H9 (cell line): Measurements from ENCODE around the gene PSMB3. TPM values are rescaled to one million over a fixed set of nuclear protein-coding genes. Genes with fewer than 3 reads are reported as not detected.

Experiments
- DNase-seq: peaks from one replicate; pipeline ENCODE4 v3.0.0-alpha.2; 2017
- H2AFZ ChIP-seq: one replicate; pipeline ENCODE4 v1.6.1; 2013; ENCODE audit warnings: mild to moderate bottlenecking, low read length, control low read depth, moderate library complexity
- H2AK5ac ChIP-seq: 2 replicates; pipeline ENCODE4 v1.6.1; 2013; ENCODE audit warnings: low read length, control low read depth, mixed read lengths; ENCODE audit not compliant: insufficient read length
- H2BK120ac ChIP-seq: one replicate; pipeline ENCODE4 v1.6.1; 2013; ENCODE audit warnings: low read depth, mild to moderate bottlenecking, low read length, control low read depth, inconsistent platforms; ENCODE audit not compliant: poor library complexity, severe bottlenecking
- H2BK12ac ChIP-seq: 2 replicates; pipeline ENCODE4 v1.6.1; 2013; ENCODE audit warnings: low read length, control low read depth, mixed read lengths, low read depth; ENCODE audit not compliant: insufficient read length
- H2BK15ac ChIP-seq: 2 replicates; pipeline ENCODE4 v1.6.1; 2013; ENCODE audit warnings: low read depth, low read length, control low read depth
- H2BK20ac ChIP-seq: one replicate; pipeline ENCODE4 v1.6.1; 2013; ENCODE audit warnings: low read depth, mild to moderate bottlenecking, low read length, control low read depth, inconsistent platforms; ENCODE audit not compliant: poor library complexity, severe bottlenecking
- H2BK5ac ChIP-seq: 2 replicates; pipeline ENCODE4 v1.6.1; 2013; ENCODE audit warnings: low read length, control low read depth, mixed read lengths; ENCODE audit not compliant: insufficient read length
- H3K14ac ChIP-seq: 2 replicates; pipeline ENCODE4 v1.6.1; 2013; ENCODE audit warnings: low read length, control low read depth; ENCODE audit not compliant: insufficient read depth
- H3K18ac ChIP-seq: 2 replicates; pipeline ENCODE4 v1.6.1; 2013; ENCODE audit warnings: low read depth, mild to moderate bottlenecking, mixed read lengths, low read length, control low read depth; ENCODE audit not compliant: insufficient read length
- H3K23ac ChIP-seq: 2 replicates; pipeline ENCODE4 v1.6.1; 2013; ENCODE audit warnings: low read length, control low read depth, mixed read lengths, low read depth; ENCODE audit not compliant: insufficient read length
- H3K23me2 ChIP-seq: 2 replicates; pipeline ENCODE4 v1.6.1; 2013; ENCODE audit warnings: low read depth, mild to moderate bottlenecking, mixed read lengths, low read length, control low read depth; ENCODE audit not compliant: insufficient read length, poor library complexity, severe bottlenecking
- H3K27ac ChIP-seq: 2 replicates; pipeline ENCODE4 v1.5.1; 2013; ENCODE audit warnings: low read length, control low read depth, mixed read lengths, low read depth; ENCODE audit not compliant: insufficient read length
- H3K27me3 ChIP-seq: 2 replicates; pipeline ENCODE4 v1.6.1; 2013; ENCODE audit warnings: low read length, control low read depth, inconsistent platforms; ENCODE audit not compliant: insufficient read depth
- H3K4ac ChIP-seq: 2 replicates; pipeline ENCODE4 v1.6.1; 2013; ENCODE audit warnings: low read depth, mild to moderate bottlenecking, control low read depth, inconsistent platforms, low read length, moderate library complexity
- H3K4me1 ChIP-seq: 2 replicates; pipeline ENCODE4 v1.6.1; 2013; ENCODE audit warnings: low read length, control low read depth, inconsistent platforms; ENCODE audit not compliant: insufficient read depth
- H3K4me2 ChIP-seq: 2 replicates; pipeline ENCODE4 v1.6.1; 2013; ENCODE audit warnings: low read length, control low read depth, mixed read lengths; ENCODE audit not compliant: insufficient read length, insufficient read depth
- H3K56ac ChIP-seq: 2 replicates; pipeline ENCODE4 v1.6.1; 2013; ENCODE audit warnings: low read depth, mild to moderate bottlenecking, mixed read lengths, low read length, control low read depth; ENCODE audit not compliant: insufficient read length
- H3K79me1 ChIP-seq: 2 replicates; pipeline ENCODE4 v1.6.1; 2013; ENCODE audit warnings: low read depth, mild to moderate bottlenecking, moderate library complexity, low read length, control low read depth, inconsistent platforms; ENCODE audit not compliant: insufficient read depth, poor library complexity, severe bottlenecking
- H3K79me2 ChIP-seq: 2 replicates; pipeline ENCODE4 v1.6.1; 2013; ENCODE audit warnings: low read length, control low read depth, inconsistent platforms; ENCODE audit not compliant: insufficient read depth
- H3K9ac ChIP-seq: 2 replicates; pipeline ENCODE4 v1.6.1; 2013; ENCODE audit warnings: low read length, control low read depth, mixed read lengths; ENCODE audit not compliant: insufficient read length; ENCODE audit errors: extremely low read depth
- H3K9me3 ChIP-seq: one replicate; pipeline ENCODE4 v1.6.1; 2013; ENCODE audit warnings: low read depth, low read length, inconsistent platforms; ENCODE audit not compliant: control insufficient read depth
- H3T11ph ChIP-seq: one replicate; pipeline ENCODE4 v1.6.1; 2013; ENCODE audit warnings: mild to moderate bottlenecking, low read length, control low read depth, inconsistent platforms
- H4K20me1 ChIP-seq: one replicate; pipeline ENCODE4 v1.6.1; 2013; ENCODE audit not compliant: control insufficient read depth, insufficient read length, insufficient read depth
- H4K5ac ChIP-seq: 2 replicates; pipeline ENCODE4 v1.6.1; 2013; ENCODE audit warnings: low read depth, mild to moderate bottlenecking, mixed read lengths, low read length, control low read depth; ENCODE audit not compliant: insufficient read length
- H4K8ac ChIP-seq: replicated peaks from 2 replicates; pipeline ENCODE4 v1.6.1; 2013; ENCODE audit warnings: low read length, control low read depth, mixed read lengths, low read depth; ENCODE audit not compliant: insufficient read length
- H4K91ac ChIP-seq: 2 replicates; pipeline ENCODE4 v1.6.1; 2013; ENCODE audit warnings: low read depth, mild to moderate bottlenecking, moderate library complexity, mixed read lengths, low read length, control low read depth; ENCODE audit not compliant: insufficient read length
- H3K27ac Mint-ChIP-seq, 3 experiments: 2 replicates in 2 of 3; 3 replicates in 1 of 3; pipeline ENCODE4 v1.8.0; 2020 to 2021; ENCODE audit warnings: mixed read lengths in 3 of 3, mild to moderate bottlenecking in 1 of 3, moderate library complexity in 1 of 3
- H3K27me3 Mint-ChIP-seq: 2 replicates; pipeline ENCODE4 v1.8.0; 2021; ENCODE audit warnings: low read depth, mild to moderate bottlenecking, moderate library complexity, mixed read lengths
- H3K36me3 Mint-ChIP-seq, 3 experiments: 2 replicates in 2 of 3; 3 replicates in 1 of 3; pipeline ENCODE4 v1.8.0; 2020 to 2021; ENCODE audit warnings: low read depth in 3 of 3, mixed read lengths in 3 of 3; ENCODE audit not compliant: insufficient read depth in 1 of 3
- H3K4me1 Mint-ChIP-seq, 2 experiments: 2 replicates each; pipeline ENCODE4 v1.8.0; 2020; ENCODE audit warnings: mixed read lengths in 2 of 2
- H3K4me3 Mint-ChIP-seq, 2 experiments: 2 replicates in 1 of 2; 3 replicates in 1 of 2; pipeline ENCODE4 v1.8.0; 2020 to 2021; ENCODE audit warnings: mild to moderate bottlenecking in 2 of 2, mixed read lengths in 2 of 2, moderate library complexity in 1 of 2
- H3K9me3 Mint-ChIP-seq, 2 experiments: 2 replicates in 1 of 2; 3 replicates in 1 of 2; pipeline ENCODE4 v1.8.0; 2020; ENCODE audit warnings: mild to moderate bottlenecking in 2 of 2, mixed read lengths in 2 of 2, moderate library complexity in 1 of 2
- WGBS: extraction: QIAGEN DNeasy Blood & Tissue Kit; methylation state at CpG from one replicate; pipeline ENCODE4 v1.1.7; 2013; ENCODE audit warnings: missing lambda C conversion rate, low lambda C conversion rate, mixed read lengths; ENCODE audit not compliant: insufficient read length; ENCODE audit errors: extremely low coverage; 5-methylcytosine and 5-hydroxymethylcytosine counted together
- total RNA-seq: library from RNA; stranded (reverse); gene quantifications from 2 replicates; pipeline ENCODE4 v1.2.1, GENCODE V29; 2021
- TF ChIP-seq, protein P1 (sequence below): fragments of 200-600 bp; sonication (generic); conservative IDR thresholded peaks from 3 replicates; pipeline ENCODE4 v1.8.0; 2021; ENCODE audit warnings: antibody characterized with exemption, mild to moderate bottlenecking

PSMB3 gene
- total RNA-seq, 1 experiment from 2014 or later, result 242 TPM

DNA sequence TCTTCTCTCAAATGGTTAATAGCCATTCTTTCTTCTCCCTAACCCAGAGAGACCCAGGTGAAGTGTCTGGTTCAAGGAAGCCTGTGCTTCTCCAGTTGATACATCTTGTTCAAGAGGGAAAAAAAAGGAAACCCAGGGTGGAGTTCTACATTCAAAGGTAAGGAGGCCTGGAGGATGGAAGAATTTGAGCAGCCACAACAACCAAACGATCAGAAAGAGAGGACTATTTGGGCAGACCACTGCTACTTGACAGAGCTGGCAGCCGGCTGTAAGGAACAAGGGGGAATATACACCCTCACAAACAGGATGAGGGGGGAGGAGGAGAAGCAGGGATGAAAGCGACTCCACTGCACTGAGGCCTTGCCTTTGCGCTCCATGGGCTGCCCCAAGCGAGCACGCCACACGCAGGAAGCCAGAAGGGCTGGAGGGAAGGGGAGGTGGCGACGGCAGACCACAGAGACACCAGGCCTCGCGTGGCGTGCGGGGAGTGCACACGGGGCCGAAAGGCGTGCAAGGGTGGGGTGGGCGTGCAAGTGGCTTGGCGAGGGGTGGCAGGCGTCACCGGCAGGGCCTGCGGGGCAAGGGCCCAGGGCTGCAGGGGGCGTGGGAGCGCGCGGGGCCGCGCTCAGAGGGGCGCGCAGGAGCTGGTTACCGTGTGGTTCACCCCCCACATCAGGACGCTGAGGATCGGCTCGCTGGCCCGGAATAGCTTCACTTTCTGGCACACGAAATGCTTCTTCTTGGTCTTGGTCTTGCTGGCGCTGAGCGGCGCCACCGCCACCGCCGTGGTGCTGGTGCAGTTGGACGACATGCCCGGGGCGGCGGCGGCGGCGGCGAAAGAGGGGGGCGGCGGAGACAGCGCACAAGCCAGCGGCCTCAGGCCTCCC lies 46.3 kb downstream of the PSMB3 start:
- no peak overlapping the region for H2AK5ac ChIP-seq
- TF ChIP-seq, protein P1, sequence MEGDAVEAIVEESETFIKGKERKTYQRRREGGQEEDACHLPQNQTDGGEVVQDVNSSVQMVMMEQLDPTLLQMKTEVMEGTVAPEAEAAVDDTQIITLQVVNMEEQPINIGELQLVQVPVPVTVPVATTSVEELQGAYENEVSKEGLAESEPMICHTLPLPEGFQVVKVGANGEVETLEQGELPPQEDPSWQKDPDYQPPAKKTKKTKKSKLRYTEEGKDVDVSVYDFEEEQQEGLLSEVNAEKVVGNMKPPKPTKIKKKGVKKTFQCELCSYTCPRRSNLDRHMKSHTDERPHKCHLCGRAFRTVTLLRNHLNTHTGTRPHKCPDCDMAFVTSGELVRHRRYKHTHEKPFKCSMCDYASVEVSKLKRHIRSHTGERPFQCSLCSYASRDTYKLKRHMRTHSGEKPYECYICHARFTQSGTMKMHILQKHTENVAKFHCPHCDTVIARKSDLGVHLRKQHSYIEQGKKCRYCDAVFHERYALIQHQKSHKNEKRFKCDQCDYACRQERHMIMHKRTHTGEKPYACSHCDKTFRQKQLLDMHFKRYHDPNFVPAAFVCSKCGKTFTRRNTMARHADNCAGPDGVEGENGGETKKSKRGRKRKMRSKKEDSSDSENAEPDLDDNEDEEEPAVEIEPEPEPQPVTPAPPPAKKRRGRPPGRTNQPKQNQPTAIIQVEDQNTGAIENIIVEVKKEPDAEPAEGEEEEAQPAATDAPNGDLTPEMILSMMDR, result no peak
- H4K5ac ChIP-seq, result no peak overlapping the region
- no peak overlapping the region for H3T11ph ChIP-seq
- H3K18ac ChIP-seq, result no peak overlapping the region
- H3K79me1 ChIP-seq, result no peaks in the 10 kb centered on the region
- H2BK20ac ChIP-seq, result no peak overlapping the region
- H4K91ac ChIP-seq, result no peak overlapping the region
- H3K4ac ChIP-seq, result no peak overlapping the region
- Mint-ChIP-seq H3K4me3 (peak overlapping the region; percentile 98 to 99), H3K27ac (peak overlapping the region; percentile 66 to 95 (median 95)), H3K9me3 (peaks cover 0 to 3% of the 10 kb centered on the region in 2 experiments; a peak in 1 of 5 replicates), H3K27me3 (no peaks in the 10 kb centered on the region), H3K36me3 (peaks cover 18 to 55% (median 39%) of the 10 kb centered on the region in 3 experiments), H3K4me1 (peaks cover 25 to 28% of the 10 kb centered on the region in 2 experiments)
- H2AFZ ChIP-seq, result no peak overlapping the region
- no peak overlapping the region for H4K8ac ChIP-seq
- no peaks in the 10 kb centered on the region; the same call in 1 of the 2 replicates for H3K4me1 ChIP-seq
- no peak overlapping the region for H2BK120ac ChIP-seq
- WGBS, result no CpG with 5 or more reads among the region's 53 CpGs
- peak overlapping the region; percentile 51; the same call in 1 of the 2 replicates for H3K14ac ChIP-seq
- H3K4me2 ChIP-seq, result peak overlapping the region; percentile 90
- peak; percentile 53 for DNase-seq
- H3K56ac ChIP-seq, result no peak overlapping the region
- H2BK5ac ChIP-seq, result no peak overlapping the region
- no peak overlapping the region for H2BK15ac ChIP-seq
- peak overlapping the region; percentile 64 for H3K9ac ChIP-seq
- no peak overlapping the region for H3K27ac ChIP-seq
- H3K23ac ChIP-seq, result no peak overlapping the region
- H4K20me1 ChIP-seq, result no peaks in the 10 kb centered on the region
- no peak overlapping the region for H2BK12ac ChIP-seq
- H3K23me2 ChIP-seq, result peaks cover 5% of the 10 kb centered on the region
- H3K79me2 ChIP-seq, result peaks cover 26% of the 10 kb centered on the region; the same call in 1 of the 2 replicates
- no peaks in the 10 kb centered on the region for H3K9me3 ChIP-seq
- H3K27me3 ChIP-seq, result no peaks in the 10 kb centered on the region
